ENCODE results near the gene NAGLU. TPM values are rescaled to one million over a fixed set of nuclear protein-coding genes. Genes with fewer than 3 reads are reported as not detected.

The NAGLU gene
- 58.7 TPM for total RNA-seq
- long read RNA-seq, partial matches to known transcripts, result 28 of 36 reads
- long read RNA-seq, other reads (novel, unspliced or antisense), result 4 of 36 reads

- DNase-seq (ENCODE audit: low spot score), result peak; percentile 99
These were observed at the start of gene NAGLU for GRCh38 chr17:42536048-42536371. NAGLU (plus strand) TSS chr17:42536241; CDS start chr17:42536273, 32 bp downstream.

- no peak for DNase-seq (ENCODE audit: low spot score)
These were observed 48.0 kb upstream of the NAGLU start for GRCh38 chr17:42488032-42488431.

- DNase-seq (ENCODE audit: low spot score), result no peak
These were observed 42.7 kb upstream of the NAGLU start for GRCh38 chr17:42493319-42493718.

- DNase-seq (ENCODE audit: low spot score), result no peak
These were observed 41.4 kb upstream of the NAGLU start for GRCh38 chr17:42494673-42495072.

- DNase-seq (ENCODE audit: low spot score), result no peak
These were observed 37.2 kb upstream of the NAGLU start for GRCh38 chr17:42498828-42499227.

GRCh38 chr17:42502091-42502490, 34.0 kb upstream of the NAGLU start:
- no peak for DNase-seq (ENCODE audit: low spot score)

- DNase-seq (ENCODE audit: low spot score), result no peak
These were observed 33.1 kb upstream of the NAGLU start for GRCh38 chr17:42502926-42503325.

GRCh38 chr17:42507671-42508070, 28.4 kb upstream of the NAGLU start:
- no peak for DNase-seq (ENCODE audit: low spot score)

GRCh38 chr17:42508426-42509165, 27.4 kb upstream of the NAGLU start:
- no peak for DNase-seq (ENCODE audit: low spot score)

- DNase-seq (ENCODE audit: low spot score), result no peak
These were observed 26.6 kb upstream of the NAGLU start for GRCh38 chr17:42509409-42509808.

GRCh38 chr17:42509841-42510240, 26.2 kb upstream of the NAGLU start:
- DNase-seq (ENCODE audit: low spot score), result no peak

GRCh38 chr17:42512246-42512645, 23.8 kb upstream of the NAGLU start:
- no peak for DNase-seq (ENCODE audit: low spot score)

- no peak for DNase-seq (ENCODE audit: low spot score)
These were observed 23.2 kb upstream of the NAGLU start for GRCh38 chr17:42512733-42513251.

- no peak for DNase-seq (ENCODE audit: low spot score)
These were observed 22.4 kb upstream of the NAGLU start for GRCh38 chr17:42513686-42514085.

GRCh38 chr17:42514279-42514678, 21.8 kb upstream of the NAGLU start:
- DNase-seq (ENCODE audit: low spot score), result no peak

GRCh38 chr17:42514867-42515266, 21.2 kb upstream of the NAGLU start:
- no peak for DNase-seq (ENCODE audit: low spot score)

GRCh38 chr17:42517516-42517915, 18.5 kb upstream of the NAGLU start:
- DNase-seq (ENCODE audit: low spot score), result no peak

GRCh38 chr17:42518046-42518754, 17.8 kb upstream of the NAGLU start:
- DNase-seq (ENCODE audit: low spot score), result no peak

- no peak for DNase-seq (ENCODE audit: low spot score)
These were observed 17.1 kb upstream of the NAGLU start for GRCh38 chr17:42518755-42519545.

- no peak for DNase-seq (ENCODE audit: low spot score)
These were observed 16.2 kb upstream of the NAGLU start for GRCh38 chr17:42519546-42520491.

- DNase-seq (ENCODE audit: low spot score), result no peak
These were observed 15.5 kb upstream of the NAGLU start for GRCh38 chr17:42520540-42520951.
